Measurements from ENCODE around the gene RHCE. TPM values are rescaled to one million over a fixed set of nuclear protein-coding genes. Genes with fewer than 3 reads are reported as not detected.

Gene RHCE
- total RNA-seq, 2 experiments from 2014 or later = 0.50 to 0.56 TPM

DNA sequence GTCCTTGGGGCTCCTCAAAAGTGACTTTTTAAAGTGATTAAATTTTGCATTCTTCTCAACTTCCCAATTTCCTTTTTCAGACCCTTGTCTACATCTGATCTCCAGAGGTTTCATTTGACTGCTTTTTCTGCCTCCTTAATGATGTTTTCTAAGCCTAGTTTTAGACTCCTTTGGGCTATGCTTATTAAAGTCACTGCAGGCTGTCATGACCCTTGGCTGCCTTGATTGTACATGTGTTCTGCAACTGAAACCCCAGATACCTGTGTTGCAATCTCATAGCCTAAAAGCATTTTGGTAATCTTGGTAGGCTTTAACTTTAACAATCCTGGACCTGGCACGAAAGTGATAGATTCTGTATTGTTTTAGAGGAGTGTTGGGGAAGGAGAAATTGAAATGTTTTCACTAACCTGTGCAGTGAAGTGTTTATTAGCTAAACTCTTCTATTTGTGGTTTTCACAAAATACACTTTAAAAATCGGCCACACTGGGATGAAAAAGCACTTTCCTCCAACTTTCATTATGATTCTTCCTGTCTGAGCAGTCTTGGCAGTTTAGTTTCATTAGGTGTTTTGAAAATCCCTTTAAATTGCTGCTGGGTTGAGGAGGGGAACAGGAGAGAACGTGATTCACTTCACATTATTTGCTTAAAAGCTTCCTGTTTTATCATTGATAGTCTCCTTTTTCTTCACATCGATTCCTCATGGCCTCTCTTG lies 14.9 kb upstream of the RHCE start:
- peak; percentile 37 for ATAC-seq
- TF ChIP-seq, protein P1, sequence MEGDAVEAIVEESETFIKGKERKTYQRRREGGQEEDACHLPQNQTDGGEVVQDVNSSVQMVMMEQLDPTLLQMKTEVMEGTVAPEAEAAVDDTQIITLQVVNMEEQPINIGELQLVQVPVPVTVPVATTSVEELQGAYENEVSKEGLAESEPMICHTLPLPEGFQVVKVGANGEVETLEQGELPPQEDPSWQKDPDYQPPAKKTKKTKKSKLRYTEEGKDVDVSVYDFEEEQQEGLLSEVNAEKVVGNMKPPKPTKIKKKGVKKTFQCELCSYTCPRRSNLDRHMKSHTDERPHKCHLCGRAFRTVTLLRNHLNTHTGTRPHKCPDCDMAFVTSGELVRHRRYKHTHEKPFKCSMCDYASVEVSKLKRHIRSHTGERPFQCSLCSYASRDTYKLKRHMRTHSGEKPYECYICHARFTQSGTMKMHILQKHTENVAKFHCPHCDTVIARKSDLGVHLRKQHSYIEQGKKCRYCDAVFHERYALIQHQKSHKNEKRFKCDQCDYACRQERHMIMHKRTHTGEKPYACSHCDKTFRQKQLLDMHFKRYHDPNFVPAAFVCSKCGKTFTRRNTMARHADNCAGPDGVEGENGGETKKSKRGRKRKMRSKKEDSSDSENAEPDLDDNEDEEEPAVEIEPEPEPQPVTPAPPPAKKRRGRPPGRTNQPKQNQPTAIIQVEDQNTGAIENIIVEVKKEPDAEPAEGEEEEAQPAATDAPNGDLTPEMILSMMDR (IDR thresholded peaks at IDR 0.05) = no peak
- Mint-ChIP-seq H3K36me3 (ENCODE audit: low read depth) (peaks cover 9% of the 10 kb centered on the region), H3K9me3 (no peaks in the 10 kb centered on the region), H3K4me1 (ENCODE audit: low read depth) (peaks cover 52% of the 10 kb centered on the region), H3K4me3 (peak overlapping the region; percentile 71), H3K27ac (peak overlapping the region; percentile 72), H3K27me3 (no peaks in the 10 kb centered on the region)
- intact Hi-C loops (cut with micrococcal nuclease) = no loop called here
- CTCF ChIA-PET = interaction anchor here (0.9 to 2.3 kb wide), 5 partner anchors 8 to 137 kb away, joined by 3 to 9 read pairs (median 3); no protein-coding TSS in a partner anchor
- peak; percentile 34 for DNase-seq
- POLR2A ChIA-PET = interaction anchor here (1.0 to 1.3 kb wide), 2 partner anchors 52 to 69 kb away, joined by 3 to 4 read pairs; no protein-coding TSS in a partner anchor

DNA sequence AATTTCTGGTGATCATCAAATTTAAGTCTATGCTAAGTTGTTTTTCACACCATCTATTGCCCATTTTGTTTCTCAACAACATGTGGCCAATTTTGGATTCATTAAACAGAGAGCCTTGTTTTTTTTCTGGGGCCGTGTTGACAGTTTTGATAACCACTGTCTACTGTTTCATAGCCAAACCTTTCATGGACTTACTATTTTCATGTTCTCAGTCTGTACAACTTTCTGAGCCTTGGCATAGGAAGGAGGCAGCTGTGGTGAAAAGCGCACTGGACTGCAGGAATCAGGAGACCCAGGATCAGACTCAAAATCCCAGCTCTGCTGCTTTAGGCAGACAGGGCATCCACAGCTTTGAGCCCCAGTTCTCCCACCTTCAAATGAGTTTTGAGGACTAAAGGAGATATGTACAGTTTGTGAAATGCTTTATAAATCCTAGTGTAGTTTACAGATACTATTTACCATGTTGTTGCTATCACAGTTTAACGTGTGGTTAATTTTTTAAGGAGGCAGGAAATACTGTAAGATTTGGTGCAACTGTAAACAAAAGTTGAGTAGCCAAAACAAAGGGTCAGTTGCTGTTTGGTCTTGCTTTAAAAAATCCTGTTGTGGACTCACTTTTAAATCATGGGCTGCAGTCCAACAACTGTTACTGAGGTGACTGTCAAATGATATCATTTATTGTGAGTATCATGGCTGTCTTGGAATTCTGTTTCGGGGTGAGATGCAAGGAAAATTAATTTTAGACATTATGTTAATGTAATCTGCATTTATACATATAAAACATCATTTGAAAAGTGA lies 13.0 kb upstream of the RHCE start:
- Mint-ChIP-seq H3K9me3 (no peaks in the 10 kb centered on the region), H3K36me3 (ENCODE audit: low read depth) (peaks cover 9% of the 10 kb centered on the region), H3K27me3 (no peaks in the 10 kb centered on the region), H3K4me1 (ENCODE audit: low read depth) (peaks cover 58% of the 10 kb centered on the region), H3K27ac (peak overlapping the region; percentile 72), H3K4me3 (no peak overlapping the region)
- no peak for DNase-seq
- no peak for ATAC-seq
- CTCF ChIA-PET = interaction anchor here (0.8 to 1.5 kb wide), 2 partner anchors 54 to 70 kb away, joined by 5 to 7 read pairs; no protein-coding TSS in a partner anchor
- intact Hi-C loops (cut with micrococcal nuclease) = no loop called here
- TF ChIP-seq, protein P1 (IDR thresholded peaks at IDR 0.05) = no peak
- POLR2A ChIA-PET = no interaction called here

DNA sequence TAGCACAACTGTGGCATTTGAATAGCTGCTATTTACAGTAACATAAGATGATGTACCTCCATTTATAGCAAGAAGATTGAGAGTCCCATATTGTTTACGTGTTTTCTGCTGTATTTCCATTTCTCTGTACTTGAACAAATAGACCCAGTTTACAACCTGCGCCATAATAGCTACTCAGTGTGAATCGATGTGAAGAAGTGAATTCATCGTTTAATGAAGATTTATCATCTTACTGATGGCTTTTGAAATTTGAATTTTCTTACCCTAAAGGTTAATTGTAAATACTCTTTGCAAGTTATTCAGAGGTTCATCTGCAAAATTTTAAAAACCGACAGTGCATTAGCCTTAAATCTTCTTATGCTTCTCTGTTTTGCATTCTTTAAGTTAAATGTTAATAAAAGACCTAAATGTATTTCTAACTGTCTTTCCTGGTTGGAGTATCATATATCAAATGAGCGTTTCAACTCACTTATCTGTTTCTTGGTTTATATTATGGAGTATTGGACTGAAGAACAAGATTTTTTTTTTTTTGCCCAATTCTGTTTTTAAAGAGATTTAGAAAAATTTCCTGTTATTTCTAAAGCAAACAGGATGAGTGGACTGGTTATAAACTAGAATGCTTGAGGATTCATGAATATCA lies 12.2 kb upstream of the RHCE start:
- ChIA-PET CTCF (interaction anchor here (1.3 to 1.8 kb wide), 4 partner anchors 9 to 132 kb away, joined by 3 to 5 read pairs (median 3); no protein-coding TSS in a partner anchor), POLR2A (no interaction called here)
- peaks cover 9% of the 10 kb centered on the region for H3K36me3 Mint-ChIP-seq (ENCODE audit: low read depth)
- intact Hi-C loops (cut with micrococcal nuclease) = no loop called here
- TF ChIP-seq, protein P1 (IDR thresholded peaks at IDR 0.05) = peak; percentile 4
- ATAC-seq (no peak), DNase-seq (no peak)
- H3K4me3 Mint-ChIP-seq = peak overlapping the region; percentile 86
- peaks cover 58% of the 10 kb centered on the region for H3K4me1 Mint-ChIP-seq (ENCODE audit: low read depth)
- H3K9me3 Mint-ChIP-seq = no peaks in the 10 kb centered on the region
- no peaks in the 10 kb centered on the region for H3K27me3 Mint-ChIP-seq
- peak overlapping the region; percentile 85 for H3K27ac Mint-ChIP-seq

DNA sequence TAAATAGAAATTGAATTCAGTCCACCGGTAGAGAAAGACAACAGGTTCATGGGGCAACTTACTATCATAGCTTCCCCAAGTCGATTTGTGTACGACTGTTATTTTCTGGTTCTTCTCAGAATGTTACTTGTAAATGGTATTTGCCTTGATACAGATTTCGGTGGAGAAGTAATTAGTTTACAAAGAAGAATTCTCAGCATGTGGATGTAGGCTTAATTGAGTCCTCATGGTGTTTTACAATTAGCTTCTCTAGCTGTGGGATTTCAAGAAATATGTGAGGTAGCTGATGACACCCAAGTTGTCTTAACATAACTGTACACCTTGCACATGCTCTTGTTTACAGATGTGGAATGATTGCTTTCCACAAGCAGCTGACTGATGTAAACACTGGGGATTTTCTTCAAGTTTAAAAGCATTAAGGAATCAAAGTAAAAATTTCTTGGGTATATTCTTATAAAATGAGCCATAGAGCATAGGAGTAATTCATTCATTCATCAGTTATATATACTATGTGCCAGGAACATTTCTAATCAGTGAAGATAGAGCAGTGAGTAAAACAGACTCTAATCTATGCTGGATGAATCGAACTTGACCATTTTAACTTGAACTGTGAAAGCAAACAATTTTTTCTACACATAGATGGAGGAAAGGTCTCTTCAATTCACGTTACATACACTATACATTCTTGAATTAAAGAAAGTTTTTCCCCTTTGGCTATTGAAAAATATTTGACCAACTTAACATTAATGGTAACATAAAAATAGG lies 11.5 kb upstream of the RHCE start:
- Mint-ChIP-seq H3K36me3 (ENCODE audit: low read depth) (peaks cover 9% of the 10 kb centered on the region), H3K4me1 (ENCODE audit: low read depth) (peaks cover 58% of the 10 kb centered on the region), H3K27ac (peak overlapping the region; percentile 85), H3K4me3 (peak overlapping the region; percentile 86), H3K27me3 (no peaks in the 10 kb centered on the region), H3K9me3 (no peaks in the 10 kb centered on the region)
- ATAC-seq = no peak
- TF ChIP-seq, protein P1 (IDR thresholded peaks at IDR 0.05) = peak; percentile 4
- intact Hi-C loops (cut with micrococcal nuclease) = no loop called here
- no peak for DNase-seq
- POLR2A ChIA-PET = interaction anchor here (0.7 to 1.3 kb wide), 3 partner anchors 90 to 1414 kb away, joined by 3 to 4 read pairs (median 3); partner anchors contain the start of gene SYF2
- CTCF ChIA-PET = interaction anchor here (0.7 to 1.8 kb wide), 9 partner anchors 10 to 188 kb away, joined by 3 to 5 read pairs (median 3); no protein-coding TSS in a partner anchor

All from activated CD8-positive, alpha-beta T cell treated with anti-CD3 and anti-CD28 coated beads for 36 hours (primary cell).